Ramos (cell line): Measurements from ENCODE around the gene ADAMTS8.
"Not testable (repeated sequence)": the region's sequence is repeated elsewhere in the genome, so short reads cannot be mapped to it uniquely, and the experiment has no call there.

Experiments
- in situ Hi-C: fragments of 300-500 bp; cut with MboI; formaldehyde crosslinking; loops from one replicate; pipeline ENCODE4 v1.14.3; 2022; ENCODE audit warnings: low sequenced_read_pairs; ENCODE audit not compliant: unreplicated experiment

ADAMTS8 gene

GRCh38 chr11:130442737-130443136 lies 14.3 kb upstream of the ADAMTS8 start:
- in situ Hi-C loops = no loop called here

DNA sequence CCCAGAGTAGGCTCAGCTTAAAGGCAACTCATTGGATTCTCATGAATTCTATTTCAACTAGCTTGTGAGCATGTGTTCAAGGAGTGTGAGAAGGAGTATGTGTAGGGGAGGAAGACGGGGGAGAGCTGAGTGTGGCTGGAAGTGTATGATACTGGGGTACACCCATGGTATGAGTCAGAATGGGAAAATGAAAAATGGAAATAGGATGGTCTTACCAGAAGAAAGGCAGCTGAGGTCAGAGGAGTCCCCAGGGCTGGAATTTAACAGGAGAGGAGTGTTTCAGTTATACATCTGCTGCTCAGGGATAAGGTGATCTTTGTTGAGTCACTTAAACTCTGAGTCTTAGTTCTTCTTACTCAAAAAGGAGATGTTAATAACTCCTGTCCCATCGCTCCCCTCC lies 13.3 kb upstream of the ADAMTS8 start:
- in situ Hi-C loops = no loop called here

- in situ Hi-C loops = no loop called here
Measured at GRCh38 chr11:130439876-130440275, 11.5 kb upstream of the ADAMTS8 start.

DNA sequence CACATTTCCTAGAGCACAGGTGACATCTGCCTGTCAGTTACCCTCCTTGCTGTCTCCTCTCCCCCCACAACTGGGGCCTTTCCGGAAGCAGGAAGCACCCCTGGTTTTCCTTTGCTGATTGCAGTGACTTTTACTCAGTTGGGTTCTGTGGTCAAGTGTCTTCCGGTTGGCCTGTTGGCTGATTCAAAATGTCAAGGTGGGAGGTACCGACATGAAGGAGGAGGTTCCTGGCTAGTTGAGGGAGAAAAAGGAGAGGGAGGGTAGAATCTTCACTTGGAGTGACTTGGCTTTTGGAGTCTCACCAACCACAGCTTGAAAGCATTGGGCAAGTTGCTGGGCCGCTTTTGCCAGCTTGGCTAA lies 10.7 kb upstream of the ADAMTS8 start:
- in situ Hi-C loops = no loop called here

- in situ Hi-C loops = not testable (repeated sequence)
Measured at GRCh38 chr11:130438401-130439159, 10.2 kb upstream of the ADAMTS8 start.

DNA sequence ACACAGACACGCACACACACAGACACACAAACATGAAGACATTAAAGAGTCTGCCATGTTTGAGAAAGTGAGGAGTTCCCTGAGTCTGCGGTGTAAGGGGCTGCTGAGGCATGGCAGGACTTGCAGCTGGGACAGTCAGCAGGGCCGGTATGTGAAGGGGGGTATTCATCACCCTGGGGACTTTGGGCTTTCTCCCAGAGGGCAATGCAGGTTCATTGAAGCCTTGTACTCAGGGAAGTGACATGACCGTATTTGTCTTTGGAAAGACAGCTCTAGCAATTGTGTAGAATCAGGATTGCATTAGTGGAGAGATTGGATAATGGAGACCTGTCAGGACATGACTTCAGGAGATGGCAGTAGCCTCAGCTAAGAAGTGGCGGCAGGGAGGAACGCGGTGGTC lies 9.4 kb upstream of the ADAMTS8 start:
- in situ Hi-C loops = no loop called here

DNA sequence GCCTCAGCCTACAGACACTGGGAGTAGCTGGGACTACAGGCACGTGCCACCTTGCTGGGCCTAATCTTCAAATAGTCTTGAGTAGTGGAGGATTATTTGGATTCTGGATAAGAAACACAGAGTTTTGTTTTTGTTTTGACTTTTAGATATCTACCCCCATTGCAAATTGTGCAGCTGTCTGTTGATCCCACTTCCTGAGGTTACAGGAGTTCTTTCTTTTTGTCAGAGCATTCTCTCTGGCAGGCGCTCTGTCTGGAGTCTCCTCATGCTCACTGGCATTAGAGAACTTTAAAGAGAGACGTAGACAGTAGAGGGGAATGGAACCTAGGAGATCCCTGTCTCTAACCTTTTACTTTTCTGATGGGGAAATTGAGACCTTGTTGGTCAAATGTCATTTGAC lies 7.8 kb upstream of the ADAMTS8 start:
- in situ Hi-C loops = no loop called here

GRCh38 chr11:130435671-130436070 lies 7.3 kb upstream of the ADAMTS8 start:
- in situ Hi-C loops = no loop called here

- in situ Hi-C loops = no loop called here
Measured at GRCh38 chr11:130434521-130435223, 6.3 kb upstream of the ADAMTS8 start.

DNA sequence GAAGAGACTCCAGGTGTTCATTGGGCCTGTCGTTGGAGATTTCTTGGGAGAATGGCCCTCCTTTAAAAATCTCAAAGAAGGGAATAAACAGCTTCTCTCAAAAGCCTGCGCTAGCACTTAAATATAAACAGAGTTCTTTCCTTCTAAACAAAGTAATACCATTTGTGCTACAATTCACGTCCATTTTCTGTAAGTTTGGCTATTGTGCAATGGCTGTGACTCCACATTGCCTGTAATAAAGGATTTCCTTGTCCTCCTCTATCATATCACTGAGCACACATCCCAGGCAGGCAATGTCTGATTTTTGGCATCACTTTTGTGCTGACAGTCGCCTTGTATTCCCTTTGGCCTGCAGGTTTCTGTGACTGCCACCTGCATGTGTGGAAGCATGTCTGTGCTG lies 4.9 kb upstream of the ADAMTS8 start:
- in situ Hi-C loops = no loop called here

- in situ Hi-C loops = no loop called here
Measured at GRCh38 chr11:130431801-130432200, 3.4 kb upstream of the ADAMTS8 start.

DNA sequence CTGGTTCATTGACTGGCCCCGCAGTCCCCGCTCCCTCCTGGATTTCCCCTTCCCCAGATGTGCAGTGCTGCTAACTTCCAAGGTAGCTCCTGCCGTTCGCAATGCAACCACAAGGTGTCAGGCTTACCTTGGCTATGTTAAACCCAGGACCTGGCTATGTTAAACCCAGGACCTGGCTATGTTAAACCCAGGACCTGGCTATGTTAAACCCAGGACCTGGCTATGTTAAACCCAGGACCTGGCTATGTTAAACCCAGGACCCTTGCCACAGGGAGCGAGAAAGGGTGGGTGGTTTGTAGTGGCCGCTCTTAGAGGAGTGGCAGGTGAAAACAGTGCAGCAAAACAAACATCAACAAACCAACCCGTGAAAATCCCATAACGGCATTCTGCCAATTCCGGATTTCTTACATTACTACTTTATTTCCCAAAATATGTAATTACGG lies 2.9 kb upstream of the ADAMTS8 start:
- in situ Hi-C loops = no loop called here

DNA sequence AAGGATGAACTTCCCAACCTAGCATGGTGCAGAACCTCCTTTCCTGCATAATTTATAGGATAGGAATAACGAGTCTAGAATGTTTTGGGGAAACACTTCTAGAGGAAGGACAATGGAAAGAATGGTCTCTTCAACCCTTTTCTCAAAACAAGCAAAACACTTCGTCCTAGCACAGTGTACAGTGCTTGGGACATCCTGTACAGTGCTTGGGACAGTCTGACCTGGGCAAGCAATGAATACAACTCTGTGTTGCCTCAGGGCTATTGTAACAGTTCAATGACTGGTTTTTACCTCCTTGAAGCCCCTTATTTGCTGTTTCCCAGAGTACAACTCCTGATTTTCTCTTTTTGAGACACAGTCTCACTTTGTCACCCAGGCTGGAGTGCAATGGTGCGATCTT lies 1.6 kb upstream of the ADAMTS8 start:
- in situ Hi-C loops = no loop called here

GRCh38 chr11:130429120-130429681 lies 792 bp upstream of the ADAMTS8 start:
- in situ Hi-C loops = no loop called here

DNA sequence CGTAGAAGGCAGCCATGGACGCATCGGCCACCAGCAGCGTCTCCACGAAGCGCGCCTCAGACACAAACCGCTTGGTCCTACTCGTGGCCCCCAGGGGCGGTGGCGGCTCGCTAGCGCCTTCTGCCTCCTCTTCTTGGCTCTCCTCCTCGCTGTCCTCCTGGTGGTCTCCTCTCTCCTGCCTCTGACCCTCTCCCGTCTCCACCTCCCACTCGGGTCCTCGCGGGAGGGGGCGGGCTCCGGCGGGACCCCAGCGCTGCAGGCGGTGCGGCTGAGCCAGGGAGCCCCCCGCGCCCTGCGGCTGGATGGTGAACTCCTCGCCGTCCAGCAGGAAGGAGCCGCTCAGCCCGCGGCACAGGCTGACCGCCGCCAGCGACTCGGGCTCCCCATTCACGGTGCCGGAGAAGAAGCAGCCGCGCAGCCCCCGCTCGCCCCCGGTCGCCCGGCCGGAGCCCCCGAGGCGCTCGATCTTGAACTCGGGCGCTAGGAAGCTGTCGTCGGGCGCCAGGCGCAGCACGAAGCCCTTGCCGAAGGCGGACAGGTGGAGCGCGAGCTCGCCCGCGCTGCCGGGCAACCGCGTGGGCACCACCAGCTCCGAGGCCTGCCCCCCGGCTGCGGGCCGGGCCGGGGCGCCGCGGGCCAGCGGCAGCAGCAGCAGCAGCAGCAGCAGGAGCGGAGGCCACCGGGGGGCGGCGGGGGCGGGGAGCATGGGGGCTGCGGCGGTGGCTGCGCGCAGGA lies 661 bp downstream of the ADAMTS8 start:
- in situ Hi-C loops = no loop called here

DNA sequence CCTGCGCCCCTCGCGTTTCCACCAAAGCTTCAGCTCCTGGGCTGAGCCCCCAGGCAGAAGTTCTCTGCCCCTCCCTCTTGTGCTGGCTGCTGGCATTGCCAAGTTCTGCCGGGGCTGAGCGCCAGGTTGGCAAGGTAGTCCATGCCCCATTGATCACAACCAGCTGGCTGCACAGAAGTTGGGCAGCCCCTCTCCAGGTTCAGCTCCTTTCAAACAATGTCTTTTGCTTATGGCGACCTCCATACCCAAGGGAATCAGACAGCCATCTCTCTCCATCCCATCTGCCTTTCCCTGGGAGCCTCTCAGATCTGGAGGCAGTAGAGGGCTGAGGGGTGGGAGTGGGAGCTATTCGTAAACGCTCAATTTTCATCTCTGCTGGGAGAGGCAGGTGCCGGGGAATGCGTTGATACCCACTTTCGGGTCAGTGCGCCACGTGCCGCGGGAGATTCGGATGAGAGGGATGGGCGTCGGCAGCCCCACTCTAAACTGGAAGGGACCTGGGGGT lies 1.5 kb downstream of the ADAMTS8 start:
- in situ Hi-C loops = no loop called here

- in situ Hi-C loops = no loop called here
Measured at GRCh38 chr11:130426223-130426836, 2.1 kb downstream of the ADAMTS8 start.

GRCh38 chr11:130425156-130425555 lies 3.3 kb downstream of the ADAMTS8 start:
- in situ Hi-C loops = no loop called here

GRCh38 chr11:130424613-130425140 lies 3.7 kb downstream of the ADAMTS8 start:
- in situ Hi-C loops = loop anchor here (5.0 kb wide), 1 partner anchor 438 kb away; no protein-coding TSS in a partner anchor
